GM18951 (cell line): ENCODE measurements around the gene FJX1.
A peak's percentile ranks its signal among the peaks of the same experiment; 100 is the strongest.
"Not testable (repeated sequence)": the region's sequence is repeated elsewhere in the genome, so short reads cannot be mapped to it uniquely, and the experiment has no call there.

Experiments used
- POLR2A ChIP-seq: IDR thresholded peaks from 4 replicates; pipeline ENCODE4 v1.6.1; 2011; ENCODE audit warnings: mild to moderate bottlenecking; ENCODE audit not compliant: insufficient read length, insufficient read depth; ENCODE audit errors: extremely low read depth
- in situ Hi-C: fragments of 300-500 bp; cut with MboI; formaldehyde crosslinking; loops from one replicate; pipeline ENCODE4 v1.12.0; 2022; ENCODE audit warnings: low sequenced_read_pairs, mixed read lengths, inconsistent platforms; ENCODE audit not compliant: unreplicated experiment

FJX1 gene

DNA sequence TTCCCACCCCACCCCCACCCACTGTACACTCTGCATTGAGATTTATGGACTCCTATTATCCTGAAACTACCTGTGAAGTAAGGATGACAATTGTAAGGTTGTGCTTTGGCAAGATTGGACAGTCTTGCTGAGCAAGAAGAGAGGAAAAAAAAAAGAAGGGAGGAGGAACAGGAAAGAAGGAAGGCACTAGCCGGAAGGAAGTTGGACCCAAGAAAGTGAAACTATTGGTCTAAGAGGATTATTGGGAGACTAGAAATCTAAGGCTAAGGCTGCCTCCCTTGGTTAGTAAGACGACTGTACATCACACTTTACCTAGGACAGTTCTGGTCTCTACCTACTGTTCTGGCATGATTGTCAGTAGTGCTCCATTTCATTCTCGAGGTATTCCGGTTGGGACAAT, 32.2 kb downstream of the FJX1 start:
- TF ChIP-seq POLR2A = no peak
- in situ Hi-C loops = no loop called here

DNA sequence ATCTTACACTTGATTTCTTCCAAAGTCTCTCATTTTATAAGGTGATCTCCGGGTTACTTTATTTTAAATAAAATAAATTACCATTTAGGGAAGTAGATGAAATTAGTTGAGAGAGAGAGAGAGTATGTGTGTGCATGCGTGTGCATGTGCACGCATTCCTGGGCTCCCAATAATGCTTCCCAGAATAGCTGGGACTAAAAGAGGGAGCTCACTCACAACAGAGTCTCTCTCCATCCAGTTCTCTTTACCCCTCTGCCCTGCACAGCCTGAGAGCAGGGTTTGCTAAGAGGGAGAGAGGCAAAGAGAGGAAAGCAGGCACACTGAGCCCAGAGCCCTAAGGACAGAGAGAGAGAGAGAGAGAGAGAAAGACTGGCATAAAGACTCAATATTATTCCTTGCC, 33.0 kb downstream of the FJX1 start:
- no peak for TF ChIP-seq POLR2A
- in situ Hi-C loops = no loop called here

DNA sequence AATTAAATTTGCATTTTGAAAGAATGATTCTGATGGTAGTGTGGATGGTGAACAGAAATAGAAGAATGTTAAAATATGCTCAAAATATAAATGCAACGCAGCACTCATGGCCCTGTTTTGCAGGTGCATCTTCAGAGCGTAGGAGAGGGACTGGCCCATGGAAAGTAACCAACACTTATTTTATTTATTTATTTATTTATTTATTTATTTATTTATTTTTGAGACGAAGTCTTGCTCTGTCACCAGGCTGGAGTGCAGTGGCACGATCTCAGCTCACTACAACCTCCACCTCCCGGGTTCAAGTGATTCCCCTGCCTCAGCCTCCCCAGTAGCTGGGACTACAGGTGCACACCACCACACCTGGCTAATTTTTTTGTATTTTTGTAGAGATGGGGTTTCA, 34.5 kb downstream of the FJX1 start:
- in situ Hi-C loops = not testable (repeated sequence)

DNA sequence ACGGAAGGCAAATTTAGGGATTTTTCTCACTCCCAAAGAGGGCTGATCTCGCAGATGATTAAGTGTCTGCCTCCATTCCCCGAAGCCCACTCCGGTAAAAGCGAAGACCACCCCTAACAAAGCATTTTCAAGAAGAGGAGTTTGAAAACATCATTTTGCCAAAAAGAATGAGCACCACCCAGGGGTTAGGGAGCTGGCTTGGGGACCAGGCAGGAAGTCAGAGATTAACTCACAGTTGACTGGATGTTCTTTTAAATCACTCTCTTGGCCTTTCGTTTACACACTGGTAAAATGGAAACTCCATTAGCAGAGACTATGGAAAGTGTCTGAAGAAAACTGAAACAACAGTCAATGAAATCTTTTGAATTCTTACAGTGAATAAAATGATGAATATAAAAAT, 36.5 kb downstream of the FJX1 start:
- no peak for TF ChIP-seq POLR2A

DNA sequence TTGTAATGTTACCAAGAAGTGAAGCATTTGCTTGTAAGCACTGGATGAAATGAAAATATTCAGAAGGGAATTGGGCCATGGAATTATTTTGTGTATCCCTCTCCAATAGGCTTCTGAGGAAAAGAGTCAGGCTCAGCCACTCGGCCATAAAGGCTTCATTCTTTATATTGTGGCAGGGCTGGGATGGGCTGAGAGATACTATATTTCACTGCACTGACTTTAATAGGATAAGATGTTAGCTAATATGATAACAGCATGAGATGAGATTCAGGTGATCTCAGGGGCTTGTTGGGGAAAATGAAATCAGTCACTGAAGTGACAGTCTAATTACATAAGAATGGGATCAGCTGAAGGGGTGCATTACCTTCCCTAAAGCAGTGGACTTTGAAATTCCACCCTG, 37.0 kb downstream of the FJX1 start:
- no peak for TF ChIP-seq POLR2A
- in situ Hi-C loops = no loop called here

More for the DNA sequence above, 36.5 kb downstream of the FJX1 start:
- in situ Hi-C loops = no loop called here

DNA sequence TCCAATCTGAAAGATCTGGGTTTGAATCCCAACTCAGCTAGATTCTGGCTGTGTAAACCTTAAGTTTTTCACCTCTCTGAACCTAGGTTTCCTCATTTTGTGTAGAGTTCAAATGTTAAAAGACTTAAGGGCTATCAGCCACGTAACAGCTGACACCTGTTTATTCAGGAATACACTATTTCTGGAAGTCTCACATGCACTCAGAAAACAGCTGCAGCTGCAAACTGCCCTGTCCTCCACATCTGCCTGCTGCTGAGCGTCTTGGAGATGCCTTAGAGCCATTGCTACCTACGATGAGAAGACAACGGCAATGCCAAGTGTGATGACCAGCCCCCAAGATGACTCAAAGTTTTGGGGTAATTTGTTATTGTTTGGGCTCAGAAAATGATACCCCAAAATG, 37.6 kb downstream of the FJX1 start:
- TF ChIP-seq POLR2A = no peak
- in situ Hi-C loops = no loop called here

DNA sequence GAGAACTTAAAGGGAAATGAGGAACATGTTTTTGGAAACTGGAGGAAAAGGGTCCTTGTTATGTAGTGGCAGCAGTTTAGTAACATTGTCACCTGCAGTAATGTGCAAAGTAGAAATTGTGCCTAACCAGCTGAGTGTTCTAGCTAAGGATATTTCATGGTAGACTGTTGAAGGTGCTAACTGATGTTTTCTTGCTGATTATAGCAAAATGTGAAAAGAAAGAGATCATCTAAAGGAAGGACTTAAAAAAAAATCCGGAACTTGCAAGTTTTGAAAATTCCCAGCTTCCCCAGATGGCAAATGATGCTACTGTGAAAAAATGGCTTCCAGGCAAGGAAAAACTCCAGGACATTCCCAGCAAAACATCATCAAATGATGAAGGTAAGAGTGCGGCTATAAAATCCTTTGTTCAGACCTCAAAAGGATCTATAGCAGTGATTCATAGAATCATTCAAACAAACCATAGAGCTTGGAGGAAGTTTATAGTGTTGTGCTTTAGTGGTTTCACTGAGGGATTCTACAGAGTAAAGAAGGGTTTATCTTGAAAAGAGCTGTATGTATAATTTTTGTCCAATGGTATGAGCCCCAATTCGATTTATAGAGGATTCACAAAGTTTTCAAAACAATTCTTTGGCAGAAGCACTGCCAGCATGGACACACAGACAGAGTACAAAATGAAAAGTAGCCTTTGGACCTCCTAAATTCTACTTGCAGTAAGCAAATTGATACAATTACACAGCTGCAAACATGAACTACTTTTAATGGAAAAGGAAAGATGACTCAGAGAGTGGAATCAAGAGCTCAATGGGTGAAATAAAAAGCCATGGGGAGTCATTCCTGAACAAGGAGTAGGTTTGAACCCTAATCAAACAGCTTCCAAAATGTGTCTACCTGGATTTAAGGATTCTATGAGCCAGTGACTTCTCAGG, 40.0 kb downstream of the FJX1 start:
- TF ChIP-seq POLR2A = no peak
- in situ Hi-C loops = no loop called here

DNA sequence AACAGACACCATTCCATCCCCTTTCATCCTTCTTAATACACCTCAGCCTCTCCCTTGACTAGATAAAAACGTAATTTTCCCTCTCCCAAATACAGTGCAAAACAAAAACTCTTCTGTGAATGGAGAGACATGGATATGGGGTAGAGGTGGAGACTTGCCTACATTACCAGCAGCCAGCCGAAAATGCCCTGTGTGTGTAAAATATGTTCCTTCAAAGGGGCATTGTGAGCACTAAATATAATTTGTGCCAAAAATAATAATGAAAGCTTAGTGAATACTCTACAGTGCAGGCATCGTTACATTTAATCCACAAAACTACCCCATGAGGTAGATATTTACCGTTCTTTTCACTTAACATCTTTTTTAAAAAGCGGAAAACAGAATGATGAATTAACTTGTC, 43.3 kb downstream of the FJX1 start:
- TF ChIP-seq POLR2A = no peak
- in situ Hi-C loops = no loop called here

DNA sequence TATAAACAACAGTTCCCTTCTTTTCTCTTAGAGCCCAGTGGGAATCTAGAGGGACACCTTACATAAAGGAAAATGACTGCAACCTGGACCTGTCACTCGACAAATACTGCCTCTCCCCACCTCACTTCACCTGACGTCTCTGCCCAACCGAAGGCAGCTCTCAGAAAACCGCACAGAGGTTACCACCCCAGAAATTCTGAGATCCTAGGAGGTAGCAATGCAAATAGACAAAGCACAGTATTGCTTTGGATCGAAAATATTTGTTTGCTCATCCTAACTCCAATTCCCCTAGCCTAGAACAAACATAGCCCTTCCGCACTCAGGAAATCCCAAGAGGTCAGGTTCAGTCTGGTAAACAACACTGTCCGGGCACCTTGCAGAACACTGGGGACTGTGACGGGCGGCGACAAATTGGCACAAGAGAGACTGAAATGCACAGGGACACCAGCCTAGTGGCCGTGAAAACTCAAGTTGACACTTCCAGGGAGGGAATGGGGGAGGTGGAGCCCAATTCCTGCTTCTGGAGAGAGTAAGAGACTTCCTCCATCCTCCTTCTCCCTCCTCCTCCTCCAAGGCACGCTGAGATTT, 43.9 kb downstream of the FJX1 start:
- TF ChIP-seq POLR2A = no peak
- in situ Hi-C loops = no loop called here

DNA sequence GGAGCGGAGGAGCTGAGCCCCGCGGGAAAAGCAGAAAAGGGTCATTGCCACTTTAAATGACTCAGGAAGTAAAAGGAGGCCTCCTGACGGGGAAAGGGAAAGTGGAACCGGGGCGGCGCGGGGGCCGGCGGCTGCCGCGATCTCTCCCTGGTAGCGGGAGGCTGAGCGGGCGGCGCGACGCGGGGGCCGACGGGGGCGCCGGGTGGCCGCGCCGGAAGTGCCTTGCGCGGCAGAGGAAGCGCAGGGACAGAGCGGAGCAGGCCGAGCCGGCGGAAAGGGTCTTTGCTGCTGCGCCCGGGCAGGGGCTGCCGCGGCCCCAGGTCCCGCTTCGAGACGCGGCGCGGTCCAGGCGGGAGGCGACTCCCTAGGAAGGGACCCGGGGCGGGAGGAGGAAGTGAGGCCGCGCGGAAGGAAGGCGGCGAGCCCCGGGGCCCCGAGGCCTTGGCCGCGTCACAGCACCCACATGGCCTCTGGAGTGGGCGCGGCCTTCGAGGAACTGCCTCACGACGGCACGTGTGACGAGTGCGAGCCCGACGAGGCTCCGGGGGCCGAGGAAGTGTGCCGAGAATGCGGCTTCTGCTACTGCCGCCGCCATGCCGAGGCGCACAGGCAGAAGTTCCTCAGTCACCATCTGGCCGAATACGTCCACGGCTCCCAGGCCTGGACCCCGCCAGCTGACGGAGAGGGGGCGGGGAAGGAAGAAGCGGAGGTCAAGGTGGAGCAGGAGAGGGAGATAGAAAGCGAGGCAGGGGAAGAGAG, 44.6 kb downstream of the FJX1 start, which contains the start of gene TRIM44:
TSS of gene TRIM44 (plus strand) at position 127 of the 759 bp plus-strand sequence. CDS start at position 464, 337 bp downstream.
- peak; percentile 76 for TF ChIP-seq POLR2A
- in situ Hi-C loops = no loop called here

DNA sequence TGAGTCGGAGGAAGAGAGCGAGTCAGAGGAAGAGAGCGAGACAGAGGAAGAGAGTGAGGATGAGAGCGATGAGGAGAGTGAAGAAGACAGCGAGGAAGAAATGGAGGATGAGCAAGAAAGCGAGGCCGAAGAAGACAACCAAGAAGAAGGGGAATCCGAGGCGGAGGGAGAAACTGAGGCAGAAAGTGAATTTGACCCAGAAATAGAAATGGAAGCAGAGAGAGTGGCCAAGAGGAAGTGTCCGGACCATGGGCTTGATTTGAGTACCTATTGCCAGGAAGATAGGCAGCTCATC, 45.1 kb downstream of the FJX1 start:
- no peak for TF ChIP-seq POLR2A
- in situ Hi-C loops = no loop called here

DNA sequence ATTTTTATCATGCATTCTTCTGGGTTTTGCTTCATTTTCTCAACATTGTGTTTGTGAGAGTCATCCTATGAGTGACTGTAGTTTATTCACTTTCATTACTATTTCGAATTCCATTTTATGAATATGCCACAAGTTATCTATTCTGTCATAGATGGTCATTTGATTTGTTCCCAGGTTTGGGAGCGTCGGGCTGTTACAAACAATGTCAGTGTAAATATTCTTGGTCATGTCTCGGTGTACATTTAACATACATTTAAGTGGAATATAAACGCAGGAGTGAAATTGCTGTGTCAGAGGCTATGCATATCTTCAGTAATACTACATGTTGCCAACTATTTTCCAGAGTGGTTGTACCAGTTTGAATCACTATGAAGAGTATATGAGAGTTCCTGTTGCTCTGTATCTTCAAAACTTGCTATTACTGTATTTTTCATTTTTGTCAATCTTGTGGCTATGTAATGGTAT, 46.7 kb downstream of the FJX1 start:
- TF ChIP-seq POLR2A = no peak
- in situ Hi-C loops = no loop called here

DNA sequence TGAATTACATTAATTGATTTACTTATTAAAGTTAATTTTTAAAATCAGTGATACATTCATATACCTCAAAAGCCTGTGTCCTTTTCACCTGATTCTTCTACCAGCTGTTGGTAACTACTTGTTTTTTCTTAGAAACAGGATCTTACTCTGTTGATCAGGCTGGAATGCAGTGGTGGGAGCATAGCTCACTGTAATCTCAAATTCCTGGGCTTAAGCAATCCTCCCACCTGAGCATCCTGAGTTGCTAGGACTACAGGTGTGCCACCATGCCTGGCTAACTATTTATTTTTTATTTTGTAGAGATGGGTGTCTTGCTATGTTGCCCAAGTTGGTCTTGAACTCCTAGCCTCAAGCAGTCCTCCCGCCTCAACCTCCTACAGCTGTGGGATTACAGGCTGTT, 49.0 kb downstream of the FJX1 start:
- in situ Hi-C loops = no loop called here
- TF ChIP-seq POLR2A = no peak

DNA sequence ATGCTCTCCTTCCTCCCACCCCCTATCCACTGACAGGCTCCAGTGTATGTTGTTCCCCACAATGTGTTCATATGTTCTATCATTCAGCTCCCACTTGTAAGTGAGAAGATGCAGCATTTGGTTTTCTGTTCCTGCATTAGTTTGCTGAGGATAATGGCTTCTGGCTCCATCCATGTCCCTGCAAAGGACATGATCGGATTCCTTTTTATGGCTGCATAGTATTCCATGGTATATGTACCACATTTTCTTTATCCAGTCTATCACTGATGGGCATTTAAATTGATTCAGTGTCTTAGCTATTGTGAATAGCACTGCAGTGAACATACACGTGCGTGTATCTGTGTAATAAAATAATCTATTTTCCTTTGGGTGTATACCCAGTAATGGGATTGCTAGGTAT, 50.1 kb downstream of the FJX1 start:
- in situ Hi-C loops = not testable (repeated sequence)
